Mesendoderm (in vitro differentiated cells): ENCODE results near the gene TNRC6B.
"Not testable (repeated sequence)": the region's sequence is repeated elsewhere in the genome, so short reads cannot be mapped to it uniquely, and the experiment has no call there.

Experiments
- DNase-seq: peaks from one replicate; pipeline ENCODE4 v3.0.0; 2013
- H2AK5ac ChIP-seq: 2 replicates; pipeline ENCODE4 v1.6.1; 2013; ENCODE audit warnings: low read length, inconsistent platforms
- H2BK120ac ChIP-seq: 2 replicates; pipeline ENCODE4 v1.6.1; 2013; ENCODE audit warnings: low read depth, mild to moderate bottlenecking, low read length, moderate library complexity, mixed read lengths
- H2BK15ac ChIP-seq: replicated peaks from 2 replicates; pipeline ENCODE4 v1.6.1; 2013; ENCODE audit warnings: low read depth, mild to moderate bottlenecking, moderate library complexity
- H2BK5ac ChIP-seq: 2 replicates; pipeline ENCODE4 v1.6.1; 2013; ENCODE audit warnings: low read length, inconsistent platforms
- H3K18ac ChIP-seq: 2 replicates; pipeline ENCODE4 v1.6.1; 2013; ENCODE audit warnings: mild to moderate bottlenecking, low read length, mixed read lengths
- H3K23ac ChIP-seq: one replicate; pipeline ENCODE4 v1.6.1; 2013; ENCODE audit warnings: low read length
- H3K27ac ChIP-seq: 2 replicates; pipeline ENCODE4 v1.5.1; 2013; ENCODE audit warnings: low read depth, mild to moderate bottlenecking, inconsistent platforms, low read length, moderate library complexity
- H3K27me3 ChIP-seq: 2 replicates; pipeline ENCODE4 v1.6.1; 2013; ENCODE audit warnings: low read length, control low read depth, mild to moderate bottlenecking, inconsistent platforms; ENCODE audit not compliant: insufficient read depth, poor library complexity
- H3K36me3 ChIP-seq: 2 replicates; pipeline ENCODE4 v1.6.1; 2013; ENCODE audit warnings: low read length, inconsistent platforms; ENCODE audit not compliant: control insufficient read depth, insufficient read depth
- H3K4ac ChIP-seq: one replicate; pipeline ENCODE4 v1.6.1; 2013; ENCODE audit warnings: low read depth, mild to moderate bottlenecking, low read length, moderate library complexity
- H3K4me1 ChIP-seq: 2 replicates; pipeline ENCODE4 v1.6.1; 2013; ENCODE audit warnings: low read depth, low read length, inconsistent platforms; ENCODE audit not compliant: control insufficient read depth
- H3K4me2 ChIP-seq: 2 replicates; pipeline ENCODE4 v1.6.1; 2013; ENCODE audit warnings: low read length
- H3K4me3 ChIP-seq: 2 replicates; pipeline ENCODE4 v1.5.1; 2013; ENCODE audit warnings: mild to moderate bottlenecking, low read length
- H3K56ac ChIP-seq: one replicate; pipeline ENCODE4 v1.6.1; 2013; ENCODE audit warnings: low read length
- H3K79me1 ChIP-seq: 2 replicates; pipeline ENCODE4 v1.6.1; 2013; ENCODE audit warnings: low read length, inconsistent platforms
- H3K79me2 ChIP-seq: 2 replicates; pipeline ENCODE4 v1.6.1; 2013; ENCODE audit warnings: mild to moderate bottlenecking, low read length; ENCODE audit not compliant: control insufficient read depth, insufficient read depth
- H3K9ac ChIP-seq: 2 replicates; pipeline ENCODE4 v1.6.1; 2013; ENCODE audit warnings: low read length, inconsistent platforms
- H4K5ac ChIP-seq: one replicate; pipeline ENCODE4 v1.6.1; 2013; ENCODE audit warnings: low read length
- H4K8ac ChIP-seq: one replicate; pipeline ENCODE4 v1.6.1; 2013; ENCODE audit warnings: low read depth, mild to moderate bottlenecking, control low read depth, low read length, moderate library complexity
- WGBS: extraction: QIAGEN DNeasy Blood & Tissue Kit; methylation state at CpG from one replicate; pipeline ENCODE4 v1.1.7; 2013; ENCODE audit warnings: low lambda C conversion rate, missing lambda C conversion rate; ENCODE audit not compliant: insufficient coverage; ENCODE audit errors: extremely low coverage; 5-methylcytosine and 5-hydroxymethylcytosine counted together

TNRC6B gene

DNA sequence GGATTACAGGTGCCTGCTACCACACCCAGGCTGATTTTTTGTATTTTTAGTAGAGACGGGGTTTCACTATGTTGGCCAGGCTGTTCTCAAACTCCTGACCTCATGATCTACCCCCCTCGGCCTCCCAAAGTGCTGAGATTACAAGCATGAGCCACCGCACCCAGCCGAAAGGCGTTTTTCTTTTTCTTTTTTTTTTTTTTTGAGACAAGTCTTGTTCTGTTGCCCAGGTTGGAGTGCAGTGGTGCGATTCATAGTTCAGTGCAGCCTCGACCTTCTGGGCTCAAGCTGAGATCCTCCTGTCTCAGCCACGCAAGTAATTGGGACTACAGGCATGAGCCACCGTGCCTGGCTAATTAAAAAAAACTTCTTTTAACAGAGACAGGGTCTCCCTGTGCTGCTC, 19.7 kb downstream of the TNRC6B start:
- H3K27me3 ChIP-seq, H4K5ac ChIP-seq, H2BK120ac ChIP-seq, DNase-seq, H2BK15ac ChIP-seq, H3K27ac ChIP-seq, H2BK5ac ChIP-seq, H2AK5ac ChIP-seq, H3K4ac ChIP-seq, H4K8ac ChIP-seq, H3K4me2 ChIP-seq, H3K36me3 ChIP-seq, H3K9ac ChIP-seq, H3K56ac ChIP-seq, H3K4me3 ChIP-seq, H3K23ac ChIP-seq, H3K18ac ChIP-seq: not testable (repeated sequence)
- Histone ChIP-seq H3K4me1 (peaks cover 20% of the 10 kb centered on the region), H3K79me2 (peaks cover 77% of the 10 kb centered on the region), H3K79me1 (peaks cover 29% of the 10 kb centered on the region)
- no CpG with 5 or more reads among the region's 9 CpGs for WGBS

DNA sequence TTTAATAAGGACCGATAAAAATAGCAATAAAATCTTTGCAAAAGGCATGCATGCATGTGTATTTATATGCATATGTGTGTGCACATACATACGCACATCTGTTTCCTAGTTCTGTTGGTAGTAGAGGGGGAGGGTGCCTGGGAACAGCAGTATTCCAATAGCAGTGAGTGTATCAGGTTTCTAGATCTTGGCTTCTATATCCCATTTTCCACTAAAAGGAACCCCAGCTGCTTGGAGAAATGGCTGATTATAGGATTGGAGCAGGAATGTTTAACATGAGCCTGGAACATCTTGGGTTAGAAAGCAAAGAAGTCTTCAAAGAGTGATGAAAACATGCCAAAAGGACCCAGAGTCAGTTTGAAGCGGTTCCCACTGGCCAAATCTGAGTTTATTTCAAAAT, 21.0 kb downstream of the TNRC6B start:
- H3K36me3 ChIP-seq, result no peaks in the 10 kb centered on the region
- no peak overlapping the region for H2BK5ac ChIP-seq
- no peaks in the 10 kb centered on the region for H3K27me3 ChIP-seq
- no peak for DNase-seq
- no peak overlapping the region for H3K18ac ChIP-seq
- WGBS, result no CpG with 5 or more reads among the region's 3 CpGs
- H2BK120ac ChIP-seq, result no peak overlapping the region
- H2AK5ac ChIP-seq, result no peak overlapping the region
- no peak overlapping the region for H2BK15ac ChIP-seq
- no peak overlapping the region for H3K56ac ChIP-seq
- H3K79me1 ChIP-seq, result peaks cover 30% of the 10 kb centered on the region
- H3K4me1 ChIP-seq, result peaks cover 10% of the 10 kb centered on the region
- no peak overlapping the region for H3K9ac ChIP-seq
- no peak overlapping the region for H4K8ac ChIP-seq
- no peak overlapping the region for H3K4ac ChIP-seq
- no peak overlapping the region for H3K4me2 ChIP-seq
- H3K4me3 ChIP-seq, result no peak overlapping the region
- H3K23ac ChIP-seq, result no peak overlapping the region
- H3K27ac ChIP-seq, result no peak overlapping the region
- no peak overlapping the region for H4K5ac ChIP-seq
- H3K79me2 ChIP-seq, result peaks cover 78% of the 10 kb centered on the region

DNA sequence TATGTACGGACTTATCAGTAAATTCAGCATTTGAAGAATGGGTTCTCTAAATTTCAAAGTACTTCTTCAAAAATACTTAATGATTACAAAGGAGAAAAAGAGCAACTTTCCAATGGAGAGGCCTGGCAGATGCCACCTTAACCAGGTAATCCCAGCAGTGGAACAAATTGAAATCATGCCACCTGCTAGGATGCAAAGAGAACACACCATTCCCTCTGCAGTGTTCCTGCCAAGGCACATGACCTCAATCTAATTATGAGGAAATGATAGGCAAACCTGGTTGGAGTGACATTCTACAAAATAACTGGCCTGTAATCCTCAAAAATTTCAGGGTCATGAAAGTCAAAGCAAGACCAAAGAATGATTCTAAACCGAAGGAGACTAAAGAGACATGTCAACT, 21.5 kb downstream of the TNRC6B start:
- no peak overlapping the region for H4K8ac ChIP-seq
- no peak overlapping the region for H3K4me3 ChIP-seq
- peaks cover 5% of the 10 kb centered on the region for H3K4me1 ChIP-seq
- H3K56ac ChIP-seq, result no peak overlapping the region
- peaks cover 77% of the 10 kb centered on the region for H3K79me2 ChIP-seq
- H3K27ac ChIP-seq, result no peak overlapping the region
- H3K18ac ChIP-seq, result no peak overlapping the region
- WGBS, result no CpG with 5 or more reads among the region's 2 CpGs
- H3K79me1 ChIP-seq, result peaks cover 28% of the 10 kb centered on the region
- no peak overlapping the region for H2BK15ac ChIP-seq
- no peak overlapping the region for H2AK5ac ChIP-seq
- no peak for DNase-seq
- H3K4ac ChIP-seq, result no peak overlapping the region
- H2BK5ac ChIP-seq, result no peak overlapping the region
- H3K27me3 ChIP-seq, result no peaks in the 10 kb centered on the region
- H3K4me2 ChIP-seq, result no peak overlapping the region
- no peak overlapping the region for H2BK120ac ChIP-seq
- H3K9ac ChIP-seq, result no peak overlapping the region
- no peaks in the 10 kb centered on the region for H3K36me3 ChIP-seq
- H4K5ac ChIP-seq, result no peak overlapping the region
- no peak overlapping the region for H3K23ac ChIP-seq

- WGBS, result no CpG with 5 or more reads among the region's 7 CpGs
- Histone ChIP-seq H3K18ac (no peak overlapping the region), H3K4me1 (peaks cover 2% of the 10 kb centered on the region), H2BK15ac (no peak overlapping the region), H3K9ac (no peak overlapping the region), H3K36me3 (no peaks in the 10 kb centered on the region), H3K4me2 (no peak overlapping the region), H3K4me3 (no peak overlapping the region), H3K79me1 (peaks cover 27% of the 10 kb centered on the region), H3K27ac (no peak overlapping the region), H4K8ac (no peak overlapping the region), H2BK5ac (no peak overlapping the region), H3K4ac (no peak overlapping the region), H3K27me3 (no peaks in the 10 kb centered on the region), H2AK5ac (no peak overlapping the region), H3K23ac (no peak overlapping the region), H2BK120ac (no peak overlapping the region), H4K5ac (no peak overlapping the region), H3K56ac (no peak overlapping the region), H3K79me2 (peaks cover 76% of the 10 kb centered on the region)
- DNase-seq, result no peak
Measured at GRCh38 chr22:40199852-40200251, 22.1 kb downstream of the TNRC6B start.

DNA sequence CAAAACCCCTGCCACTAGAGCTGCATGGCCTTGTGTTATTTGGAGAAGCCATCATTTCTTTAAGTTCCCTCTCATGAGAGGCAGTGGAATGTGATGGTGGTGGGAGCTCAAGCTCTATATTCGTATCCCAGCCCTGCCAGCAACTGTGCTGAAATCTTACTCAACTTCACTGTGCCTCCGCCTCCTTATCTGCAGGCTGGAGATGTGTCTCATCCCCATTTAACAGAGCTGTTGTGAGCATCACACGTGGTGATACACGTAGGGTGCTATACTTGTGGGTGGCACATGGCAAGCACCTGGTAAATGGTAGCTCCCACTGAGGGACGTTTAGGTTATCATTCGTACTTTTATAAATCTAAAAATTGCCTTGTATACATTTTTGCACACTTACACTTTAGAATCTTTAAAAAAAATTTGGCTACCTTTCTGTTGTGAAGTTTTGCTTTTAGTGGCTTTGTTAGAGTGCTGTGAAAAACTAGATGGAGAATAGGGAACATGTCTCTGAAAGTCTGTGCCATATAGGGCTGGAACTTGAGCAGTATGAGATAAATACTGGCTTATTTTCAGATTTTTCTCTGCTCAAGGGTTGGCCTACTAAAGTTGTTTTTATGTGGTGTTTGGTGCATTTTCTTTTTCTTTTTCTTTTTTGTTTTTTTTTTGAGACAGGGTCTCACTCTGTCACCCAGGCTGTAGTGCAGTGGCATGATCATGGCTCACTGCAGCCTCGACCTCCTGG, 23.2 kb downstream of the TNRC6B start:
- Histone ChIP-seq H3K27ac (no peak overlapping the region), H3K23ac (peak overlapping the region; percentile 1), H3K79me1 (peaks cover 27% of the 10 kb centered on the region), H2AK5ac (no peak overlapping the region), H2BK5ac (no peak overlapping the region), H4K5ac (no peak overlapping the region), H3K27me3 (no peaks in the 10 kb centered on the region), H3K4me2 (no peak overlapping the region), H4K8ac (no peak overlapping the region), H3K4ac (no peak overlapping the region), H3K36me3 (no peaks in the 10 kb centered on the region), H3K4me3 (no peak overlapping the region), H3K4me1 (peaks cover 2% of the 10 kb centered on the region), H2BK15ac (no peak overlapping the region), H3K79me2 (peaks cover 72% of the 10 kb centered on the region), H3K18ac (no peak overlapping the region), H3K9ac (no peak overlapping the region), H2BK120ac (no peak overlapping the region), H3K56ac (no peak overlapping the region)
- WGBS, result no CpG with 5 or more reads among the region's 7 CpGs
- DNase-seq, result no peak
